Ureter (tissue), 1 donor: ENCODE results near the gene PNPLA2. TPM values are rescaled to one million over a fixed set of nuclear protein-coding genes. Genes with fewer than 3 reads are reported as not detected.

Experiments used
- DNase-seq: peaks from one replicate; pipeline ENCODE4 v3.0.0-alpha.2; 2020; ENCODE audit warnings: low spot score
- total RNA-seq: library from RNA; stranded (reverse); gene quantifications from one replicate; pipeline ENCODE4 v1.2.4, GENCODE V29; 2023
- donor health status: DM: yes; HTN: yes; CAD: no.

PNPLA2 gene
- 118 TPM for total RNA-seq

DNA sequence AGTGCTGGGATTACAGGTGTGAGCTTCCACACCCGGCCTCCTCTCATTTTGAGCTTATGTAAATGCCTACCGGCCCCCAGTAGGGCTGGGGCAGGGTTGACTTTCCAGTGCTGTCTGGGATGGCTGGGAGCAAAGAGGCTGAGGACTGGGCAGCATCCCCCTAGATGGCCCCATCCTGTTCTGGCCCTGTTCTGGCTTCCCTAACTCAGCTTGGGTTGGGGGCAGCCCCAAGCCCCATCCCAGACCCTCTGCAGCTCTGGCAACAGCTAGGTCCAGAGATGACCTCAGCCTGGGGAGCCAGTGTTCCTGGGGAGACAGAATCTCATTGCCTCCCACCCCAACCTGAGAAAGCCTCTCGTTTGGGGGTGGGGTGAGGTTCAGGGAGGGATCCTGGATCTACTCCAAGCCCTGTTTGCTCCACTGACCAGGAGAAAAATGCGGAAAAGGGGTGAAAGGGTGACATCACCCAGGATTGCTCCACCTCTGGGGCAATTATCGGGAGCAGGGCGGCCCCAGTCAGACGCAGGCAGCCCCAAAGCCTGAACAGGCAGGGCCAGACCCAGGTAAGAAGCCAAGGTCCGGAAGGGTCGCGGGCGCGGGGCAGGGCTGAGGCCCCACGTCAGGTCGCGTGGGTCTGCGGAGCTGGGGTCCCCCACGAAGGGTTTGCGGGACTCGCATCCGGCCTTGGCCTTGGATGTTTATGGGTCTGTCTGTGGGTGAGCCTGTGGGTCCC, at the start of gene PNPLA2:
PNPLA2 (plus strand) TSS at position 519 of the 733 bp plus-strand sequence. CDS start 805 bp downstream, outside the sequence.
- DNase-seq = peak; percentile 84

- no peak for DNase-seq
Observed at GRCh38 chr11:769887-770641, 48.6 kb upstream of the PNPLA2 start.

- no peak for DNase-seq
Observed at GRCh38 chr11:770642-771616, 47.8 kb upstream of the PNPLA2 start.

DNA sequence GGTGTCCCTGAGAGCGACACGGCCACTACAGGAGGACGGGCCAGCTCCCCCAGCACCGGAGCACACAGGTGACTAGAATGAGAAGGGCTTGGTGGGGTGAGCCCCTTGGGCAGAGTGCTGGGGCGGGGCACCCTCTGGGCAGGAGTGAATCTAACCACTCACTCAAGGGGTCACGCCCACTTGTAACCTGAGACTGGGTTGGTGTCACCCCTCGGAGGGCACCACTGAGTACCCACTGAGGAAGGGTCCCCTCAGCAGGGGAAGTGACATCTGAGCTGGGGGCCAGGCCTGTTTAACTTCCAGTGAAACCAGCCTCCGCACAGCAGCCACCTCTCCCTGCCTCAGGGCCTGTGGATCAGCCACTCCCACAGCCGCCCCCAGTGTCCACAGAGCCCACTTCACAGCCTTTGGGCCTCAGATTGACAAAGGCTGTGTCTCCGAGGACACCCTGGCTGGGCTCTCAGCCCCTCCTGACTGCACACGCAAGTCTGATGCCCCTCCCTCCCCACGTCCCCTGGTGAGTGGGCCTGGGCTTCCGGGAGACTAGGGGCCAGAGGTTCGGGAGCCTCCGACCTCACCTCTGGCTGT, 47.0 kb upstream of the PNPLA2 start:
- no peak for DNase-seq

DNA sequence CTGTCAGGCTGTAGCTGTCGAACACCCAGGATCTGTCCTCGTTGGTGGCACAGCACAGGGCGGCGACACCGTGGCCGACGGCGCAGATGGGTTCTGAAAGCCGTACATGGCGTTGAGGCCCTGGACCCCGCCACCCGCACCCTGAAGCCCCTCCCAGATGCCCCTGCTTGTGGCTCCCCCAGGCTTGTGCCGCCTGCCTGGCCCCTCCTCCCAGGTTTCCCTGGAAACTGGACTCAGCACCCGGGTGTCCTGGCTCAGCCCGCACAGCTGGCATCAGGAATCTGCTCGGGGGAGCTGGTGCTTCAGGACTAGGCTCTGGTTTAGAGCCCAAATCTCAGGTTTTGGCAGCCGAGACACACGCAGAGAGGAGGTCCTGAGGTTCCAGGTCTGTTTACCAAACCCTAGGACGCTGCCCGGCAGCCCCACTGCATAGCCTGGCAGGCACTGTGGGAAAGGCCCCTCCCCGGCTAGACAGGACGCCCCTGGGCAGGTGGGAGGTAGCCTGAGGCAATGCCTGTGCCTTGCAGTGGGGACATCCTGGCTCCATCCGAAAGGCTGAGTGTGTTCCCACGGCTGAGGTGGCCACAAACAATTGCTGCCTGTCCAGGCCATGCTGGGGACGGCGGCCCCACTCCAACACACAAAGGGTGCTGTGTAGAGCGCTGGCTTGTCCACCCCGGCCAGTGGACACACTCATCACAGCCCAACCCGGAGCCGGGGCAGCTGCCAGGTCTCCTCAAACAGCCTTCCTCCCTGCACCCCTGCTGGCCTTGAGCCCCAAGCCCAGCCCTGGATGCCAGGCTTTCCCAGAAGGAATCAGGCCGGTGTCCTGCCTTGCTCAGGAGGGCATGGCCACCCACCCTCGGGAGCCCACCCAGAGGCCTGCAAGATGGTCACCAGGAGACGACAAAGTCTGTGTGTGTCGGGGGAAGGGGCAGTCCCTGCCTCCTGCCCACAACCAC, 46.0 kb upstream of the PNPLA2 start:
- DNase-seq = no peak

DNA sequence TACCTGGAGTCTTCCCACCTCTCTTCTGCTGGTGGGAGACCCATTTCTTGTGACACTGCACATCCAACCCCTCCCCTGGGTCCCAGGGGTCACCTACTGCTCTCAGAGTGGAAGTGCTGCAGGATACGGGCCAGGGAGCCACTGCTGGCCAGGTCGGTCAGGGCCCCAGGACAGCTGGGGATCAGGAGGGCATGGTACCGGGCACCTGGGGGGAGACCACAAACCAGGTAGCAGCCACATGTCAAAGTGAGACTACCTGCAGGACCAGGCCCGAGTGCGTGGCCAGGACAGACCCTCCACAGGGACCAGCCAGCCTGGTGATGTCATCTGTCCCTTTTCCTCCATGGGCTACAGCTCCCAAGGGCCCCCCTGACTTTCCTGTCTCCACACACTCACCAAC, 45.3 kb upstream of the PNPLA2 start:
- no peak for DNase-seq

- no peak for DNase-seq
Observed at GRCh38 chr11:773830-774229, 44.9 kb upstream of the PNPLA2 start.

DNA sequence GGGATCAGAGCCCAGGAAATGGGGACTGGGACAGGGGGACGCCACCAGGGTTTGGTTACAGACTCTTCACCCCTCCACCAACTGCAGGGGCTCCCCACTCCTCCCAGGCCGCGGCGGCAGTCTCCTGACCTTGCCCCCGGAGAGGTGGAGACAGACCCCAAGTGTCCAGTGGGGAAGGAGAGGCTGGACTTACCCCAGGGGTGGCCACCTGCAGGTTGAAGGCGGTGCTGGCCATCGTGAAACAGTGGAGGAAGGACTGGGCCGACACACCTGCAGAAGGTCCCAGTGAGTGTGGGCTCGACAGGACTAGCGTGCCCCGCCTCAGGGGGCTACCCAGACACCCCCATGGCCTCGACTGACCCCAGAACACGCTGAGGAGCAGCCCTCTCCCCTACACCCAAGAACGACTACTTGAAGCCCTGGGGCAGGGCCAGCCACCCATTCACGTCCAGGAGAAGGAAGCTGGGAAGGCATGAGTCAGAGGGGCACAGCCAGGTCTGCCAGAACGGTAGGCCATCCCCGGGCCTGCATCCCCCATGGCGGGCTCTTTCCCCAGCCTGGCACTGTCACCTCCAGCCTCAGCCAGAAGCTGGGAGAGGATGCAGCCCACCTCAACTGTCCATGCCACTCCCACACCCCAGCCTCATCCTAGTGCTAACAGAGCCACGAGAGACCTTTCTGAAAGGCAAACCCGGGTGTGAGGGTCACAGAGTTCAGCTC, 43.7 kb upstream of the PNPLA2 start:
- DNase-seq = no peak

- no peak for DNase-seq
Observed at GRCh38 chr11:776263-776560, 42.5 kb upstream of the PNPLA2 start.

DNA sequence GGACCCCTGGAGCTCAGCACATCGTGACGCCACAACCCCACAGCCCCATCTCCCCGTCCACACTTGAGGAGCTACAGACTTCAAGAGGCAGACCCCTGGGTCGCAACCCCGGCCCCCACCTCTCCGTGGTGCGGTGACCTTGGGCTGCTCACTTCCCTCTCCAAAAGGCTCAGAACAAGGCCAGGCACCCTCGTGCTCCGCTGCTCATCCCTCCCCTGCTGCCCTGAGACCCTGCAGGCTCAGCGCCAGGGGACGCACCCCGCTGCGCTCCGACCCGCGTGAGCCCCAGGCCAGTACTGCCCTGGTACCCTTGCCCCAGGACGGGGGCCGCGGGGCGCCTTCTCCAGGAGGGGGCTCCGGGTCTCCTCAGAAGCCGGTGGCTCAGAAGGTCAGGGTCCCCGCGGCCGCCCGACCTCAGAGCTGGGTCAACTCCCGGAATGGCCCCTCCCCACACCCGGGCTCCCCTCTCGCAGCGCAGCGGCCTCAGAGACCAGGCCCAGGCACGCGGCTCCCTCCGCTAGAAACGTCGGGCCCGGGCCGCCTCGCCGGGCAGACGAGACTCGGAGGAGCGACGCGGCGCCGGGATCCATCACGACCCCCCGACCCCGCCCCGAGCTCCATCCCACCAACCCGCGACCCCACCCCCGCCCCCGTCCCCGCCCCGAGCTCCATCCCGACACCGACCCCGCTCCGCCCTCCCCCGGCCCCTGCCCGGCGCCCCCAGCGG, 42.0 kb upstream of the PNPLA2 start:
- DNase-seq = no peak

DNA sequence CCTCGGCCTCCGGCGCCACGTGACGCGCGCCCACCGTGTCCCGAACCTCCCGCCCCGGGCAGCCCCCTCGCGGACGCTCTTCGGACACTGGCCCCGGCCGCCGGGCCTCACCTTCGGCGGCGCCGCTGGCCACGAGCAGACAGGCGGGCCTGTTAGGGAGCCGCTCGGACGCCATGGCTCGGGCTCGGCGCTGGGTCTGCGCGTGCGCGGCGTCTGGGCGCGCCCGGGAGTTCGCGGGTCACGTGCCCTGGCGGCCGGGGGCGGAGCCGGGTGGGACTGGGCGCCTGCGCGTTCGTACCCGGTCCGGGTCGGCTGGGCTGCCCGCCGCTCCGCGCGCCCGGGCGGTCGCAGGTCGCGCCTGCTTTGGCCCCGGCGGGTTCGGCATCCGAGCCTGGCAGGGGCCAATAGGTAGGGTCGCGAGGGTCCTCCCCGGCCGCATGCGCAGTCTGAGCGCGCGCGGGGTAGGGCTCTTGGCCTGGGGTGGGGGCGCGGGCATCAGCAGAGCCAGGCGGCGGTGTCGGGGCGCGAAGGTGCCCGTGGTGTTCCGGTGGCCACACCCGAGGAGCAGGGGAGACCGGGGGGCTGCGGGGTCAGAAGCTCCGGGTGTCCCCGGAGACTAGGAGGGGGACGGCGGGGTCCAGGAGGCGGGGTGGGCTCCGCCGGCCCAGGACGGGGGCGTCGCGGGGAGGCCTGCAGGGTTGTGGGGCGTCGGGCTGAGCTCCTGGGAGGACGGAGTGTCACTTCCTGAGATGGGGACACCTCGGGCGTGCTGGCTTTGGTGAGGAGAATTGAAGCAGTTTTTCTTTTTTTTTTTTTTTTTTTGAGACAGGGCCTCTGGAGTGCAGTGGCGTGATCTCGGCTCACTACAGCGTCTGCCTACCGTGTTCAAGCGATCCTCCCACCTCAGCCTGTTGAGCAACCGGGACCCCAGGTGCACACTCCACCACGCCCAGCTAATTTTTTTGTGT, 41.1 kb upstream of the PNPLA2 start, which contains the start of gene GATD1:
GATD1 (minus strand) TSS at position 200 of the 968 bp plus-strand sequence; CDS start at position 175, 25 bp downstream.
- DNase-seq = peak; percentile 93

DNA sequence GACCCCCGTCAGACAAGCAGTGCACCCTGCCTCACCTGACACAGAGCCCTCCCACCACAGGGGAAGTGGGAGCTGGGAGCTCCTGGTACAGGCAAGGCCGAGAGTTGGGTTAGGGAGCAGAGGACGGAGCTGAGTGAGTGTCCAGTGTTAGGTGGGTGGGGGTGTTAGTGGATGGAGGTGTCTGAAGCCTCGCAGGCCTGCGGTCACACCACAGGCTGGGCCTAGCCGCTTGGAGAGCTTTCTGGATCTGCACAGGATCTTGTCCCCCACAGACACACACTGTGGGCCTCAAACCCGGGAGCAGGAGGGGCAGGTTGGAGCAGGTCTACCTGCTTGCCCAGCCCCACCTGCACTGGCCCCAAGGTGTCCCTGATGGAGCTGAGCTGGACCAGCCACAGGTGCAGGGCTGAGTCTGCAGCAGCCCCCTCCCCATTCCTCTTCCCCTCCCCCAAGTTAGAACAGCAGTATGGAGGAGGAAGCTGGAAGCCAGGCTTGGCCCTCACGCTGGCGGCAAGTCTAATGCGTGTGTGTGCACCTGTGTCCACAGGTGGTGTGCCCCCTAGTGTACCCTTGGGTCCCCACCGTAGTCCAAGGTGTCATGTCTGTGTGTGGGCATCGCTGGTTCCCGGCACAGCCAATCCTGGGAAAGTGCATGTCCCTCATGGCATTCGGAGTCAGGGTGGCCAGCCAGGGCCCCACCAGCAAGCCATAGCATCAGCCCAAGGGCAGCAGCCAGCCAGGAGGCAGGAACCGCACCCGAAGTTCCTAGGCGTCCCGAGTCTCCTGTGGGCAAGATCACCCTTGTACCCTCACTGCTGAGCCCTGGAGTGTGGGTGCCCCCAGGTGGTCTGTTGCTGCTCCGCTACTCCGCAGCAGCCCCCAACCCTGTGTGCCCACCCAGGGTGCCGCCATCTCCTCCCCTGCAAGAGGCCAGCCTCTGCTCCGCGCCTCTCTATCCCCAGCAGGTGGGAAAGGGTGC, 39.4 kb upstream of the PNPLA2 start:
- DNase-seq = no peak

GRCh38 chr11:779955-780532, 38.7 kb upstream of the PNPLA2 start:
- no peak for DNase-seq

- DNase-seq = no peak
Observed at GRCh38 chr11:782264-783174, 36.2 kb upstream of the PNPLA2 start.

DNA sequence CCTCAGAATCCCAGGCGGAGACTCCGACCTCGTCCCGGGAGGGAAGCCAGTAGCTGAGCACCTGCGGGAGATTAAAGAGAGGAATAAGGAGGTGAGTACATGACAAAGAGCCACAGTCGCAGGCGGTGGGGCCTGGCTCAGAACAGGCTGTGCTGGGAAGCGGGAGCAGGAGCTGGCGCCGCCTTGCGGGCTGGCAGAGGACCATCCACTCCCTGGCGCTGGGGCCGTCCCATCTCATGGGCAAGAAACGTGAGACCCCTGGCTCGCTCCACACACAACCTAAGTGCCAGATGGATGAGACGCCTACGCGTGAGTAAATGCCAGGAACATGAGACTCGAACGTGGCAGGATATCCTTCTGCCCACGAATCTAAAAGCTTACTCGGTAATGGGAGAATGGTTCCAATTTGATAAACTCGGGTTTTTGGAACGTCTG, 35.1 kb upstream of the PNPLA2 start:
- DNase-seq = no peak
